ENCODE results near the gene TAF4B. TPM values are rescaled to one million over a fixed set of nuclear protein-coding genes. Genes with fewer than 3 reads are reported as not detected.

Gene TAF4B
- total RNA-seq, 1 donor from 2014 or later: 3.7 TPM

DNA sequence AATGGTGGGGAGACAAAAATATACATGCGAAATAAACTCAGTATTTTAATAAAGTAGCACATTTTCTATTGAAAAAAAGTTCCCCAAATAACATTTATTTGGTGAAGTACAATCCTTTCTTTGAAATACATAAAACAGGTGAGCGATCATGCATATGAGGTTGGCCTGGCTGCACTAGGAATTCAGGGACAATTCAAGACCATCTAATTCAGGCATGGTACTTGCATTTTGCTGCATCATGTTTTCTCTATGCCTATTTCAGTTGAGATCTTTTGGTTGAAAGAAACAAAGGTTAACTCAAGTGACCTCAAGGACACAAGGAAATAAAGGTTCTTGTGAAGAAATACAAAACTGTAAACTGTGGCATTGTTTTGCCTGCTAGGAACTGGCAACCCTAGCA is 19.8 kb upstream of the TAF4B start:
- Histone ChIP-seq H3K27ac (ENCODE audit: low read depth, low read length) (no peak overlapping the region), H3K36me3 (ENCODE audit: control insufficient read depth in 3 of 3, insufficient read depth in 3 of 3, low read length in 3 of 3) (no peaks in the 10 kb centered on the region), H3K27me3 (ENCODE audit: control insufficient read depth in 3 of 3, insufficient read depth in 3 of 3, low read length in 3 of 3) (no peaks in the 10 kb centered on the region), H3K9me3 (ENCODE audit: control insufficient read depth in 3 of 3, low read length in 3 of 3) (no peaks in the 10 kb centered on the region), H3K4me1 (ENCODE audit: control insufficient read depth in 3 of 3, insufficient read depth in 3 of 3, low read length in 3 of 3) (no peaks in the 10 kb centered on the region), H3K9ac (ENCODE audit: low read depth in 1 of 3, low read length in 3 of 3) (no peak overlapping the region), H3K4me3 (ENCODE audit: low read length in 3 of 3) (no peak overlapping the region)

DNA sequence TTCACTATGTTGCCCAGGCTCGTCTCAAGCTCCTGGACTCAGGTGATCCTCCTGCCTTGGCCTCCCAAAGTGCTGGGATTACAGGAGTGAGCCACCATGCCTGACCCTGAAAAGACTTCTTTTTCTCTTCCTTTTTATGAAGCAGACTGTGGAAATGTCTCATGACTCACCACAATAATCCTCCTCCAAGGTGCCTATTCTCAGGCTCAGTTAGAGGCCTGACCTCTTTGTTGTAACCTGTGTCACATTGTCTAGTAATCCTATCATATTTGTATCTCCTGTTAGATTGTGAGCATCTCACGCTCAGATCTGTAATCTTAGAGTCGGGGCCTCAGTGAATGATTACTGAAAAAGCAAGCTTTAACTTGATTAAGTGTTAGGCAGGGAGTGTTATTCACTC is 18.3 kb upstream of the TAF4B start:
- no peaks in the 10 kb centered on the region for H3K27me3 ChIP-seq (ENCODE audit: control insufficient read depth in 3 of 3, insufficient read depth in 3 of 3, low read length in 3 of 3)
- no peaks in the 10 kb centered on the region for H3K4me1 ChIP-seq (ENCODE audit: control insufficient read depth in 3 of 3, insufficient read depth in 3 of 3, low read length in 3 of 3)
- no peaks in the 10 kb centered on the region for H3K36me3 ChIP-seq (ENCODE audit: control insufficient read depth in 3 of 3, insufficient read depth in 3 of 3, low read length in 3 of 3)
- H3K4me3 ChIP-seq (ENCODE audit: low read length in 3 of 3): no peak overlapping the region
- H3K27ac ChIP-seq (ENCODE audit: low read depth, low read length): no peak overlapping the region
- H3K9ac ChIP-seq (ENCODE audit: low read depth in 1 of 3, low read length in 3 of 3): no peak overlapping the region
- H3K9me3 ChIP-seq (ENCODE audit: control insufficient read depth in 3 of 3, low read length in 3 of 3): no peaks in the 10 kb centered on the region

DNA sequence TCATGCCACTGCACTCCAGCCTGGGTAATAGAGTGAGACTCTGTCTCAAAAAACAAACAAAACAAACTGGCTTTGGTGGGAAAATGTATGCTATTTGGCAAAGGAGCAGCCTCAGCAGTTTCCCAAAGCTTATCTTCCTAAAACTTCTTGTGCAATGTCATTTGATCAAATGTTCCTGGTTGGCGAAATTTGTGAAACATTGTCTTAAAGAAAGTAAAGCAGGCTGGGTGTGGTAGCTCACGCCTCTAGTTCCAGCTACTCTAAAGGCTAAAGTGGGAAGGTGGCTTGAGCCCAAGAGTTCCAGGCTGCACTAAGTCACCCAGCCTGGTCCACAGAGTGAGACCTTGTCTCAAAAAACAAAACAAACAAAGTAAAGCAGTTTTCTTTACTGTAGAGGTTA is 17.3 kb upstream of the TAF4B start:
- no peak overlapping the region for H3K27ac ChIP-seq (ENCODE audit: low read depth, low read length)
- no peaks in the 10 kb centered on the region for H3K9me3 ChIP-seq (ENCODE audit: control insufficient read depth in 3 of 3, low read length in 3 of 3)
- no peaks in the 10 kb centered on the region for H3K36me3 ChIP-seq (ENCODE audit: control insufficient read depth in 3 of 3, insufficient read depth in 3 of 3, low read length in 3 of 3)
- no peaks in the 10 kb centered on the region for H3K4me1 ChIP-seq (ENCODE audit: control insufficient read depth in 3 of 3, insufficient read depth in 3 of 3, low read length in 3 of 3)
- no peak overlapping the region for H3K9ac ChIP-seq (ENCODE audit: low read depth in 1 of 3, low read length in 3 of 3)
- no peaks in the 10 kb centered on the region for H3K27me3 ChIP-seq (ENCODE audit: control insufficient read depth in 3 of 3, insufficient read depth in 3 of 3, low read length in 3 of 3)
- no peak overlapping the region for H3K4me3 ChIP-seq (ENCODE audit: low read length in 3 of 3)

DNA sequence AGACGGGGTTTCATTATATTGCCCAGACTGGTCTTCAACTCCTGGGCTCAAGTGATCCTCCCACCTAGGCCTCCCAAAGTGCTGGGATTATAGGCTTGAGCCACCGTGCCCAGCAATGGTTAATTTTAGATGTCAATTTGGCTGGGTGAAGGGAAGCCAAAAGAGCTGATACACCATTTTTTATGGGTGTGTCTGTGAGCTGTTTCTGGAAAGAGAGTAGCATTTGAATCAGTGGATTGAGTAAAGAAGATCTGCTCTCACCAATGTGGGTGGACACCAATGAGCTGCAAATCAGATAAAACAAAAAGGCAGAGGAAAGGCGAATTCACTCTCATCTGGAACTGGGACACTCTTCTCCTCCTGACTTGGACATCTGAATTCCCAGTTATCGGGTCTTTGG is 16.1 kb upstream of the TAF4B start:
- H3K4me3 ChIP-seq (ENCODE audit: low read length in 3 of 3): no peak overlapping the region
- no peak overlapping the region for H3K9ac ChIP-seq (ENCODE audit: low read depth in 1 of 3, low read length in 3 of 3)
- H3K36me3 ChIP-seq (ENCODE audit: control insufficient read depth in 3 of 3, insufficient read depth in 3 of 3, low read length in 3 of 3): no peaks in the 10 kb centered on the region
- no peaks in the 10 kb centered on the region for H3K27me3 ChIP-seq (ENCODE audit: control insufficient read depth in 3 of 3, insufficient read depth in 3 of 3, low read length in 3 of 3)
- no peaks in the 10 kb centered on the region for H3K4me1 ChIP-seq (ENCODE audit: control insufficient read depth in 3 of 3, insufficient read depth in 3 of 3, low read length in 3 of 3)
- no peak overlapping the region for H3K27ac ChIP-seq (ENCODE audit: low read depth, low read length)
- H3K9me3 ChIP-seq (ENCODE audit: control insufficient read depth in 3 of 3, low read length in 3 of 3): no peaks in the 10 kb centered on the region

DNA sequence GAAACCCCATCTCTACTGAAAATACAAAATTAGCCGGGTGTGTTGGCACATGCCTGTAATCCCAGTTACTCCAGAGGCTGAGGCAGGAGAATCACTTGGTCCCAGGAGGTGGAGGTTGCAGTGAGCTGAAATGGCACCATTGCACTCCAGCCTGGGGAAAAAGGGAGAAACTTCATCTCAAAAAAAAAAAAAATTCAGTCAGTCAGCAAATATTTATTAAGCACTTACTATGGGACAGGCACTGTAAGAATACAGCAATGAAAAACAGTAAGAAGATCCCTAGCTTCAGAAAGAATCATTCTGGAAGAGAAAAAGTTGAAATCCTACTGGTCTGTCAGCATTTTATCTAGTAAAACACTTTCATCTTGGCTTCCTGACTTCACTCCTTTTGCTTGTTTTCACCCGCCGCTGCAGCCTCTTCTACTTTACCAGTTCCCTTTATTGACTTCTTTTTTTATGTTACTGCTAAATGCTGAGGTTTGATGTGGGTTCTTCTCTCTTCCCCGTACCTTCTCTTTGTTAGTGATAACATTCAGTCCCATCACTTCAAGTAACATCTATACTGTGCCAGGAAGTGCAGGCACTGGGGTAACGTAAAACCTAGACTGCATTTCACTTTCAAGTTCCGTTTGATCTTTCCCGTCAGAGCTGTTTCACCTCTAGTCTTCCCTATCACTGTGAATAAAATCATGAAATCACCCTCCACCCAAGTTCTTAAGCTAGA is 10.8 kb upstream of the TAF4B start:
- no peaks in the 10 kb centered on the region for H3K36me3 ChIP-seq (ENCODE audit: control insufficient read depth in 3 of 3, insufficient read depth in 3 of 3, low read length in 3 of 3)
- no peaks in the 10 kb centered on the region for H3K9me3 ChIP-seq (ENCODE audit: control insufficient read depth in 3 of 3, low read length in 3 of 3)
- no peak overlapping the region for H3K27ac ChIP-seq (ENCODE audit: low read depth, low read length)
- H3K27me3 ChIP-seq (ENCODE audit: control insufficient read depth in 3 of 3, insufficient read depth in 3 of 3, low read length in 3 of 3): no peaks in the 10 kb centered on the region
- H3K4me1 ChIP-seq (ENCODE audit: control insufficient read depth in 3 of 3, insufficient read depth in 3 of 3, low read length in 3 of 3): no peaks in the 10 kb centered on the region
- H3K4me3 ChIP-seq (ENCODE audit: low read length in 3 of 3): no peak overlapping the region
- H3K9ac ChIP-seq (ENCODE audit: low read depth in 1 of 3, low read length in 3 of 3): no peak overlapping the region

DNA sequence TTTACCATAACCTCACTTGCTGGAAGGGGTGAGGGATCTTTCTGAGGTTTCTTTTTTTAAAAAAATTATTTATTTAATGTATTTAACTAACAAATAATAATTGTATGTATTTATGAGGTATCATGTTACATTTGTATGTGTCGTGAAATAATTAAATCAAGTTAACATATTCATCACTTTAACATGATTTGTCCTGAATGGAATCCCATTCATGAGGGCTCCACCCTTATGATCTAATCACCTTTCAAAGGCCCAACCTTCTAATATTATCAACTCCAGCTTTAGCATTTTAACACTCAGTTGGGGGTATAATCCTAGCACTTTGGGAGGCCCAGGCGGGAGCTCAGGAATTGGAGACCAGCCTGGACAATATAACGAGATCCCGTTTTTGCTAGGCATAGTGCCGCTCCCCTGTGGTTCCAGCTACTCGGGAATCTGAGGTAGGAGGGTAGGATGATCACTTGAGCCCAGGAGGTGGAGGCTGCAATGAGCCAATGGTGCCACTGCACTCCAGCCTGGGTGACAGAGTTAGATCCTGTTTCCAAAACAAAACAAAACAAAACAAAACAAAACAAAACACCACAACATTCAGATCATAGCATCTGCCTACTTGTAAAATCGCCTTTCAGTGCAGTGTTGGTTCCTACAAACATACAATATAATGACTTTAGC is 1.1 kb upstream of the TAF4B start:
- H3K36me3 ChIP-seq (ENCODE audit: control insufficient read depth in 3 of 3, insufficient read depth in 3 of 3, low read length in 3 of 3): no peaks in the 10 kb centered on the region
- peaks cover 4 to 12% (median 9%) of the 10 kb centered on the region in 3 donors for H3K4me1 ChIP-seq (ENCODE audit: control insufficient read depth in 3 of 3, insufficient read depth in 3 of 3, low read length in 3 of 3)
- peak overlapping the region in 1 of 3 donors; percentile 90 for H3K4me3 ChIP-seq (ENCODE audit: low read length in 3 of 3)
- H3K27me3 ChIP-seq (ENCODE audit: control insufficient read depth in 3 of 3, insufficient read depth in 3 of 3, low read length in 3 of 3): no peaks in the 10 kb centered on the region
- peak overlapping the region in 1 of 3 donors; percentile 87 for H3K9ac ChIP-seq (ENCODE audit: low read depth in 1 of 3, low read length in 3 of 3)
- H3K27ac ChIP-seq (ENCODE audit: low read depth, low read length): peak overlapping the region; percentile 77
- H3K9me3 ChIP-seq (ENCODE audit: control insufficient read depth in 3 of 3, low read length in 3 of 3): no peaks in the 10 kb centered on the region

DNA sequence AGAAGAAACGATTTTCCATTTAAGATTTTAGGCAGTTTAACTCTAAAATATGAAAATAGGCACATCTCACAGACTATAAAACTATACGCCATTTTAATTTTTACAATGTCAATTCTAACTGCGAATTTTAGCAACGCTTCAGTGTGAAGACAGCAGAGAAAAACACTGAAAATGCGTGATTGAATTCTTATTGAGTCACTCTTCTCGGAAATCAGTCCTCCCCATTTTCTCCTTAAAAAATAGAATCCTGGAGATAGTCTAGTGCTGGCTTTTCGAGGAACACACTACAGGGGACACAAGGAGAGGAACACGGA is 373 bp upstream of the TAF4B start:
- no peaks in the 10 kb centered on the region for H3K36me3 ChIP-seq (ENCODE audit: control insufficient read depth in 3 of 3, insufficient read depth in 3 of 3, low read length in 3 of 3)
- H3K4me3 ChIP-seq (ENCODE audit: low read length in 3 of 3): peak overlapping the region; percentile 86 to 92 (median 90)
- peaks cover 4 to 12% (median 9%) of the 10 kb centered on the region in 3 donors for H3K4me1 ChIP-seq (ENCODE audit: control insufficient read depth in 3 of 3, insufficient read depth in 3 of 3, low read length in 3 of 3)
- H3K27me3 ChIP-seq (ENCODE audit: control insufficient read depth in 3 of 3, insufficient read depth in 3 of 3, low read length in 3 of 3): no peaks in the 10 kb centered on the region
- H3K9ac ChIP-seq (ENCODE audit: low read depth in 1 of 3, low read length in 3 of 3): peak overlapping the region; percentile 82 to 87 (median 83)
- H3K9me3 ChIP-seq (ENCODE audit: control insufficient read depth in 3 of 3, low read length in 3 of 3): no peaks in the 10 kb centered on the region
- peak overlapping the region; percentile 77 for H3K27ac ChIP-seq (ENCODE audit: low read depth, low read length)

DNA sequence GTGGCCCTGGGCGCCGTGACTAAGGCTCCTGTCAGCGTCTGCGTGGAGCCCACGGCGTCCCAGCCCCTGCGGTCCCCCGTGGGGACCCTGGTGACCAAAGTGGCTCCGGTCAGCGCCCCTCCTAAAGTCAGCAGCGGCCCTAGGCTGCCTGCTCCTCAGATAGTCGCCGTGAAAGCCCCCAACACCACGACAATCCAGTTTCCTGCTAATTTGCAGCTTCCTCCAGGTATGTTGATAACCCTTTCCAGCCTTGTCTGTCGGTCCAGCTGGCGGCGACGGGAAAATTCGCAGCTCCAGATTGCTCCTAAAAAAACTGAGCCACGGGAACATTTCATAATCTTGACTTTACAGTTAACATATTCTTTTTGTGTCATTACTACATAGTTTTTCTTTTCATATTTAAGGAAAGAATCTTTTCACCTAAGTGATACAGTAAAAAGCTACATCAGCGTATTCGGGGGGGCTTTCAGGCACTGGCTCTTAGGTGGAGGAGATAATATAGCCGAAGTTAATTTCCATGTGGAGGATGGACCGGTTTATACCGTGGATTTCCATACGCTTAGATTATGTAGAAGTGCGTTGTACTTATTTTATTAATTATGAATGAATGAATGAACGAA is 916 bp downstream of the TAF4B start:
- Histone ChIP-seq H3K4me3 (ENCODE audit: low read length in 3 of 3) (peak overlapping the region; percentile 86 to 92 (median 90)), H3K9me3 (ENCODE audit: control insufficient read depth in 3 of 3, low read length in 3 of 3) (no peaks in the 10 kb centered on the region), H3K27ac (ENCODE audit: low read depth, low read length) (peak overlapping the region; percentile 77), H3K36me3 (ENCODE audit: control insufficient read depth in 3 of 3, insufficient read depth in 3 of 3, low read length in 3 of 3) (no peaks in the 10 kb centered on the region), H3K4me1 (ENCODE audit: control insufficient read depth in 3 of 3, insufficient read depth in 3 of 3, low read length in 3 of 3) (peaks cover 4 to 12% (median 9%) of the 10 kb centered on the region in 3 donors), H3K27me3 (ENCODE audit: control insufficient read depth in 3 of 3, insufficient read depth in 3 of 3, low read length in 3 of 3) (no peaks in the 10 kb centered on the region), H3K9ac (ENCODE audit: low read depth in 1 of 3, low read length in 3 of 3) (peak overlapping the region; percentile 82 to 87 (median 85))

DNA sequence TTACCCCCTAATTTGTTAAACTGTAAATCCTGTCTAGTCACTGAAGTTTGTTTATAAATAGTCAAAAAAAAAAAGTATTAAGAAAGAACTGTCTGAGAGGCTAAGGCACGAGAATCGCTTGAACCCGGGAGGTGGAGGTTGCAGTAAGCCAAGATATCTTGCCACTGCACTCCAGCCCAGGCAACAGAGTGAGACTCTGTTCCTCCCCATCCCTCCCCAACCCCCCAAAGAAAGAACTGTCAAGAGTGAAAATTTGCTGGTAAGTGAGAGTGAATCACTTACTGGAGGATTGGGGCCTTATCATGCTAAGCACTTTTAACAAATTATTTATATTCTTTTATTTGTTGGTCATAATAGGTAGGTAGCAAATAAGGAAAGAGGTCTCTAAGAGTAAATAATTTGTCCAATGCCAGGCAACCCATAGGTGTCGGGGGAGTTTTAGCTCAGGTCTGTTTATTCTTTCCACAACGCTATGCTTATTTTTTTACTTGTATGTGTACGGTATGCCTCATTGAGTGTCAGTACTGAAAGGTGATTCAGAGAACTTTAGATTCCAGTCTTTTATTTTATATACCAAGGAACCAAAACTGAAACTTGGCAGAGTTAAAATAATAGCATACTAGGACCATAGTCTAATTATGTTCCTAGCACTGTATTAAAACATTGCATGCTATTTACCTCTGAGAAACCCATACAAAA is 2.5 kb downstream of the TAF4B start:
- Histone ChIP-seq H3K4me3 (ENCODE audit: low read length in 3 of 3) (no peak overlapping the region), H3K4me1 (ENCODE audit: control insufficient read depth in 3 of 3, insufficient read depth in 3 of 3, low read length in 3 of 3) (peaks cover 4 to 12% (median 9%) of the 10 kb centered on the region in 3 donors), H3K36me3 (ENCODE audit: control insufficient read depth in 3 of 3, insufficient read depth in 3 of 3, low read length in 3 of 3) (no peaks in the 10 kb centered on the region), H3K9me3 (ENCODE audit: control insufficient read depth in 3 of 3, low read length in 3 of 3) (no peaks in the 10 kb centered on the region), H3K27ac (ENCODE audit: low read depth, low read length) (no peak overlapping the region), H3K27me3 (ENCODE audit: control insufficient read depth in 3 of 3, insufficient read depth in 3 of 3, low read length in 3 of 3) (no peaks in the 10 kb centered on the region), H3K9ac (ENCODE audit: low read depth in 1 of 3, low read length in 3 of 3) (no peak overlapping the region)

DNA sequence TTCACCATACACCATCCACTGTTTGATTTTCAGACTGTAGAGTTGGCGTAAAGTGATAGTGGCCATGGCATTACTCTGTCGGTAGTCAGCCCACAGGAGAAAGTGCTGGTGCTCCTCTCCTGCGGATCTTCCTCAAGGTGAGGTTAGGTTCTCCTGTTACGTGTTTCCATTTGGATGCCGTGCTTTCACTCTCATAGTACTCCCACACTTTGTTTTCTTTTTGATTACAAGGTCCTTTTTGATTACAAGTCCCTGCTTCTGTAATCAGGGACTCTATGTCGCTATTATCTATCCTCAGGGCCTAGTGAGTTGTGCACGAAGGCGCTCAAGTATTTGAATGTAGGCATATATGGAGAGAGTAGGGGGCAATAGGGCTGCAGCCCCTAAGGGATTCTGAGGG is 4.3 kb downstream of the TAF4B start:
- no peak overlapping the region for H3K9ac ChIP-seq (ENCODE audit: low read depth in 1 of 3, low read length in 3 of 3)
- no peaks in the 10 kb centered on the region for H3K27me3 ChIP-seq (ENCODE audit: control insufficient read depth in 3 of 3, insufficient read depth in 3 of 3, low read length in 3 of 3)
- H3K9me3 ChIP-seq (ENCODE audit: control insufficient read depth in 3 of 3, low read length in 3 of 3): no peaks in the 10 kb centered on the region
- H3K4me3 ChIP-seq (ENCODE audit: low read length in 3 of 3): no peak overlapping the region
- peaks cover 4 to 9% (median 9%) of the 10 kb centered on the region in 3 donors for H3K4me1 ChIP-seq (ENCODE audit: control insufficient read depth in 3 of 3, insufficient read depth in 3 of 3, low read length in 3 of 3)
- no peaks in the 10 kb centered on the region for H3K36me3 ChIP-seq (ENCODE audit: control insufficient read depth in 3 of 3, insufficient read depth in 3 of 3, low read length in 3 of 3)
- H3K27ac ChIP-seq (ENCODE audit: low read depth, low read length): no peak overlapping the region
